OCI-LY7 (cell line): ENCODE results near the gene ACTN2.

Source experiments
- EZH2phosphoT487 ChIP-seq: fragments of 200-600 bp; sonication (generic); IDR thresholded peaks from 2 replicates; pipeline ENCODE4 v1.6.1; 2018; ENCODE audit warnings: low read depth, borderline replicate concordance, mild to moderate bottlenecking, mixed run types, antibody characterized with exemption, low read length, moderate library complexity, mixed read lengths
- TF ChIP-seq, protein P1 (sequence below): fragments of 200-600 bp; sonication (generic); conservative IDR thresholded peaks from 2 replicates; pipeline ENCODE4 v1.5.1; 2014; ENCODE audit warnings: mild to moderate bottlenecking, antibody characterized with exemption, low read length, moderate library complexity, mixed read lengths

GRCh38 chr1:236765831-236766230, 79.5 kb downstream of the ACTN2 start:
- TF ChIP-seq, protein P1, sequence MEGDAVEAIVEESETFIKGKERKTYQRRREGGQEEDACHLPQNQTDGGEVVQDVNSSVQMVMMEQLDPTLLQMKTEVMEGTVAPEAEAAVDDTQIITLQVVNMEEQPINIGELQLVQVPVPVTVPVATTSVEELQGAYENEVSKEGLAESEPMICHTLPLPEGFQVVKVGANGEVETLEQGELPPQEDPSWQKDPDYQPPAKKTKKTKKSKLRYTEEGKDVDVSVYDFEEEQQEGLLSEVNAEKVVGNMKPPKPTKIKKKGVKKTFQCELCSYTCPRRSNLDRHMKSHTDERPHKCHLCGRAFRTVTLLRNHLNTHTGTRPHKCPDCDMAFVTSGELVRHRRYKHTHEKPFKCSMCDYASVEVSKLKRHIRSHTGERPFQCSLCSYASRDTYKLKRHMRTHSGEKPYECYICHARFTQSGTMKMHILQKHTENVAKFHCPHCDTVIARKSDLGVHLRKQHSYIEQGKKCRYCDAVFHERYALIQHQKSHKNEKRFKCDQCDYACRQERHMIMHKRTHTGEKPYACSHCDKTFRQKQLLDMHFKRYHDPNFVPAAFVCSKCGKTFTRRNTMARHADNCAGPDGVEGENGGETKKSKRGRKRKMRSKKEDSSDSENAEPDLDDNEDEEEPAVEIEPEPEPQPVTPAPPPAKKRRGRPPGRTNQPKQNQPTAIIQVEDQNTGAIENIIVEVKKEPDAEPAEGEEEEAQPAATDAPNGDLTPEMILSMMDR, result no peak
- no peak for TF ChIP-seq EZH2phosphoT487
